Vagina (tissue), 2 donors: ENCODE results near the gene SUSD1.

Source experiments
- POLR2A ChIP-seq, 2 donors: fragments of 450-650 bp; IDR thresholded peaks; one replicate each; pipeline ENCODE4 v1.6.1; 2017; ENCODE audit warnings: antibody characterized with exemption in 2 of 2, mild to moderate bottlenecking in 2 of 2, moderate library complexity in 2 of 2
- POLR2AphosphoS5 ChIP-seq, 2 donors: sonication (generic); formaldehyde crosslinking; IDR thresholded peaks; one replicate each; pipeline ENCODE4 v1.9.0; 2017; ENCODE audit warnings: antibody characterized with exemption in 2 of 2, mild to moderate bottlenecking in 2 of 2, low read depth in 1 of 2; ENCODE audit not compliant: insufficient read depth in 1 of 2

DNA sequence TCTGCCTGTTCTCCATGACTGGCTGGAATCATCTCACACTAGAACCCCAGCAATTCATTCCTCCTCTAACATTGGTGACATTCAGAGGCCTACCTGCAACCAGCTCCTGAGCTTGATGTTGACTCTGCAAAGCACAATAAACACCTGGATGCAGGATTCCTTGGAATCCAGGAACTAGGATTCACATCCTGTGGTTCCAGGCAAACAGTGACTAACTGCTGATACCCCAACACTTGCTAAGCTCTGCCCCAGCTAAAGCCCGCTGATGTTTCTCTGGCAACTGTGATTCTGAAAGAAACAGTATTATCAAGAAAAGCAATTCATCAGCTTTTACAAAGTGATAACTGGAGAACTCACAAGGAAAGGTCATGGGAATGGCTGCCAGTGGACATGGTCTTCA, 29.2 kb downstream of the SUSD1 start:
- TF ChIP-seq POLR2A (IDR thresholded peaks at IDR 0.05) (no peak), POLR2AphosphoS5 (IDR thresholded peaks at IDR 0.05; ENCODE audit: insufficient read depth in 1 of 2, low read depth in 1 of 2) (no peak)
